Epithelial cell of proximal tubule (primary cell): ENCODE measurements around the gene GPC5. TPM values are rescaled to one million over a fixed set of nuclear protein-coding genes. Genes with fewer than 3 reads are reported as not detected.

ENCODE experiments used
- DNase-seq: peaks from one replicate; pipeline ENCODE4 v3.0.0-alpha.2; 2011; ENCODE audit warnings: low read depth
- H3K4me3 ChIP-seq: 2 replicates; pipeline ENCODE4 v1.5.1; 2011; ENCODE audit warnings: low read depth, mild to moderate bottlenecking, low read length
- CTCF ChIP-seq: conservative IDR thresholded peaks from 2 replicates; pipeline ENCODE4 v1.5.1; 2012; ENCODE audit warnings: low read depth, mild to moderate bottlenecking, low read length
- total RNA-seq: library from RNA; depleted of rRNA; stranded (reverse); fragments of >200 nt; gene quantifications from 2 replicates; pipeline ENCODE4 v1.2.3, GENCODE V29; 2015

GPC5 gene
- total RNA-seq, 1 donor from 2014 or later = not detected

- TF ChIP-seq CTCF = no peak
- no peak overlapping the region for H3K4me3 ChIP-seq
- no peak for DNase-seq
Observed at GRCh38 chr13:91553584-91553983, 155.2 kb downstream of the GPC5 start.

- no peak overlapping the region for H3K4me3 ChIP-seq
- no peak for TF ChIP-seq CTCF
- no peak for DNase-seq
Observed at GRCh38 chr13:91554101-91554500, 155.7 kb downstream of the GPC5 start.

GRCh38 chr13:91557328-91558090 lies 159.1 kb downstream of the GPC5 start:
- no peak for DNase-seq
- no peak for TF ChIP-seq CTCF

GRCh38 chr13:91563799-91564198 lies 165.4 kb downstream of the GPC5 start:
- H3K4me3 ChIP-seq = no peak overlapping the region
- TF ChIP-seq CTCF = no peak
- no peak for DNase-seq

More at GRCh38 chr13:91557328-91558090, 159.1 kb downstream of the GPC5 start:
- no peak overlapping the region for H3K4me3 ChIP-seq

- no peak for DNase-seq
- no peak overlapping the region for H3K4me3 ChIP-seq
- no peak for TF ChIP-seq CTCF
Observed at GRCh38 chr13:91564396-91564795, 166.0 kb downstream of the GPC5 start.

- no peak overlapping the region for H3K4me3 ChIP-seq
- no peak for DNase-seq
- no peak for TF ChIP-seq CTCF
Observed at GRCh38 chr13:91565296-91565695, 166.9 kb downstream of the GPC5 start.
